NCI-H2029 (cell line): ENCODE measurements around the gene PCCA.
"Not testable (repeated sequence)": the region's sequence is repeated elsewhere in the genome, so short reads cannot be mapped to it uniquely, and the experiment has no call there.

Experiments
- DNase-seq: peaks from one replicate; lab custom pipeline; 2025; lab: John Stamatoyannopoulos, UW

The PCCA gene

DNA sequence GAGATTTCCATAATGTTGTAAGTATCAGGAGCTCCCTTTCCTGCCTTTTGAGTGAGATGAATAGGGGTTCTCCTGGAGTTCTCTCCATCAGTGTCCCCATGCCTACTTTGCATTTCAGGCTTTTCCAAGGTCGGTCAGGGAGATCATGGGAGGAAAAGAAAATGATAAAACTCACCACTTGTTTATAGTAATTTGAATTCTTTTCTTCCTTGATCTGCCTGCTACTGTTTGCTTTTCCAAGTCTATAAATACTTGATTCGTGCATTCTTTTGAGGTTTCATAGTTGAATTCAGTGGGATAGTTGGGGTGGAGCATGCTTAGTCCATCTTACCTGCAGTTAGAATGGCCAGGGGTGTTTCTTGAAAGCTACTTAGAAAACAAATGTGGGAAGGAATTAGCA lies 51.5 kb downstream of the PCCA start:
- no peak for DNase-seq

DNA sequence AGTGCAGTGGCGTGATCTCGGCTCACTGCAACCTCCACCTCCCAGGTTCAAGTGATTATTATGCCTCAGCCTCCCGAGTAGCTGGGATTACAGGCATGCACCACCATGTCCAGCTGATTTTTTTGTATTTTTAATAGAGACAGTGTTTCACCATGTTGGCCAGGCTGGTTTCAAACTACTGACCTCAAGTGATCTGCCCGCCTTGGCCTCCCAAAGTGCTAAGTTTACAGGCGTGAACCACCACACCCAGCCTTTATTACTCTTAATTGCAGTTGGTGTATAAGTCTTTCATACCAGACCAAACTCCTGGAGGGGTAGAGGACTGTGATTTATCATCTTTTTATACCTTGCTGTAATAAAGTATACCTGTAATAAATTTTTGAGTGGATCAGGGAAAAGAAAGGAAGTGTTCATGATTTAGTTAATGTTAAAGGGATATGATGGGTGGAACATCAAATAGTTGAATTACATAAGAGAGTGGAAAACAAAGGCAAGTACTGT lies 52.6 kb downstream of the PCCA start:
- DNase-seq: not testable (repeated sequence)

DNA sequence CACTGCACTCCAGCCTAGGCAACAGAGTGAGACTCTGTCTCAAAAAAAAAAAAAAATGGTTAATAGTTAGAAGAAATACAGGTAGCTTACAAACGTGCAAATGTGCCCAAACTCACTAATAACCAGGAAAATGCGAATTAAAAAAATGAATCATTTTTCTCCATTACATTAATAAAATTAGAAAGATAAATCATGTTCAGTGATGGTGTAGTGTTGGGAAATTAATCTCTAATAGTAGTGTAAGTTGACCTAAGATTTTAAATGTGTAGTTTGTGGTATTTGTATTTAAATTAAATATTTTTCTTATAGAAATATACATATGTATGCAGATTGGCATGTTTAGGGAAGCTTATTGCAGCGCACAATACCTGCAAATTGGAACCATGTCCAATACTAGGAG lies 57.6 kb downstream of the PCCA start:
- DNase-seq: no peak

DNA sequence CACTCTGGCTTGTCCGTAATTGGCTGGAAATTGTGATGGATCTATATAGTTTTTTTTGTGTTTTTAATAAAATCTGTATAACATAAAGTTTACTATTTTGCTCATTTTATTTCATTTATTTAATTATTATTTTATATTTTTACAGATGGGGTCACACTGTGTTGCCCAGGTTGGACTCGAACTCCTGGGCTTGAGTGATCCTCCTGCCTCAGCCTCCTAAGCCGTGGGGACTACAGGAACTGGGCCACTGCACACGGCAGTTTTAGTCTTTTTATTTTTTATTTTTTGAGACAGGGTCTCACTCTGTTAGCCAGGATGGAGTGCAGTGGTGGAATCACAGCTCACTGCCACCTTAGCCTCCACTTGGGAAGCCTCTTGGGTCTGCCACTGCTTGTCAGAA lies 58.9 kb downstream of the PCCA start:
- DNase-seq: no peak

DNA sequence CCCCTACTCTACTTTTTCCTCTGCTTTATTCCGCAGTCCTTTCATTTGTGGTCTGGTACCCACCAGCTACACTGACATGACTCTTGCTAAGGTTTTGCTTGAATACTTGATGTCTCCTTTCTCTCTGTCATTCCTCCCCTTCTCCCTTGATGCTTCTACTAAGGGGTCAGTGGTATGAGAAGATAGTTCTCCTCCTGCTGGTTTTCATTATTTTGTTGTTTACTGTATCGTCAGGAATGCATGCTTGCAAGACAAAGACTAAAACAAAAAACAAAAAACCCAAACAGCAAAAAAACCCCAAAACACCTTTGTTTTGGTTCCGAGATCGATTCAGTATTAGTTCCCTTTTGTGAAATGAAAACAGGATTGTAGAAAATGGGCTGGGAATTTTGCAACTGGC lies 59.5 kb downstream of the PCCA start:
- DNase-seq: no peak

DNA sequence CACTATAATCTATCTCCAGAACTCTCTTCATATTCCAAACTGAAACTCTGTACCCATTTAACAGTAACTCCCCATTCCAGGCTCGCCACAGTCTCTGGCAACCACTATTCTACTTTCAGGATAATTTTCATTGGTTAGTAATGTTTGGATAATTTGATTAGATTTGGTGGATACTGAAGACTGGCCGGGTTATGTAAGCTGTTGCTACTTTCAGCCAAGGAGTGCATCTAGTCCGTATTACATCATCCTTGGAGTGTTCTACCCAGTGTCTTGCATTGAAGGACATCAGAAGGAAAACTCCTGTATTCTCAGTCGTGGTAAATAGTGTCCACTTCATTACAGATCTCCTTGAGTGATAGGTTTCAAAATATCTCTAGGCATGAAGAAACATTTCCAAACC lies 60.5 kb downstream of the PCCA start:
- DNase-seq: no peak

DNA sequence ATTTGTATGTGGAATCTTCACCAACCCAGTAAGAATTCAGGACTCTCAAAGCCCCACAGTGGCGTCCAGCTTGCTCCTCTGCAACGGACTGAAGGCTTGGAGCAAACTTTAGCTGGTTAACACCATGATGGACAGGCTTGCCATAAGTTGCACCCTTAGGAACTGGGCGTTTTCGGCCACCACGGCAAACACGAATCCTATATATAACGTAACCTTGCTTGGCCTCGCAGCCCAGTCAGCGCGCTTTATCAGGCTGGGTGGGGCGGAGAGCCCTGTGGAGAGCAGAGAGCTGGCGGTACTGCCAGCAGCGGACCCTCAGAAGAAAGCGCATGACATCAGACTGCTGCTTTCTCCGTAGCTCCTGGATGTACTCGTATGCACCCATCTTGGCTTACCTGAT lies 61.8 kb downstream of the PCCA start:
- DNase-seq: not testable (repeated sequence)

DNA sequence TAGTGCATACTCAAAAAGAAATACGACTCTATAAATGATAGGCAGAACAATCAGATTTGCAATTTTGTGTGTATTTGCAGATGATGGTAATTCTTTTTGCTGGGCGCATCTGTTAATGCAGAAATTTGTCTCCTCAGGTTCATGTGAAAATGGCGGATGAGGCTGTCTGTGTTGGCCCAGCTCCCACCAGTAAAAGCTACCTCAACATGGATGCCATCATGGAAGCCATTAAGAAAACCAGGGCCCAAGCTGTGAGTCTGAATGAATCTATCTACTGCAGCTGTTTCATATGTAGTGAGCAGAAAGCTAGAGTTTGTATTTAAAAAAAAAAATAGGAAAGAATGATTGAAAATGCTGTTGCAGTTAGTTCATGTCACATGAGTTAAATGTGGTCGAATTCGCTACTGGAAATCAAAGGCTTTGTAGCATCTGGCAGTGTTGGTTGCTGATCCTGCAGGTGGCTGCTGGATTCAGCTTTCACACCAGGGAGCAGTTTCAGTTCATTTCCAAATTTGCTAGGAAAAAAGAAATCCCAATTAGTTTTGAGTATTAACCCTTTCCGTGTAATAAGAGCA lies 66.0 kb downstream of the PCCA start:
- DNase-seq: no peak

DNA sequence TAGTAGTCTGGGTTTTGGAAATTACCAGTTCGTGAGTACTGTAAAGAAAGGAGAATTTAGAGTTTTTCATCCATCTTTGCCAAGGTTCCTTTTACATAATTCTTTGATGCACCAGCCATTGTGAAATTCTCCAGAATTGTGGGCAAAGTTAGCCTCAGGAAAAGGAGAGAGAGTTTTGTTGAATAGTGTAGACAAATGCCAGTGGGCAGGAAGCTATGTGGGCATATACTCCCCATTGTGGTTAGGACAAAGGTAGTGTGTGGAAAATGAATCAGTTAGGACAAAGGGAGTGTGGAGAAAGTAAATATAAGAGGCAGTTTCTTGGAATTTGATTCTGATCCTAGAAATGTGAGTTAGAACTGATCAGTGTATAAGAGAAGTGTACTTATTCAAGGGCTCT lies 67.9 kb downstream of the PCCA start:
- no peak for DNase-seq

DNA sequence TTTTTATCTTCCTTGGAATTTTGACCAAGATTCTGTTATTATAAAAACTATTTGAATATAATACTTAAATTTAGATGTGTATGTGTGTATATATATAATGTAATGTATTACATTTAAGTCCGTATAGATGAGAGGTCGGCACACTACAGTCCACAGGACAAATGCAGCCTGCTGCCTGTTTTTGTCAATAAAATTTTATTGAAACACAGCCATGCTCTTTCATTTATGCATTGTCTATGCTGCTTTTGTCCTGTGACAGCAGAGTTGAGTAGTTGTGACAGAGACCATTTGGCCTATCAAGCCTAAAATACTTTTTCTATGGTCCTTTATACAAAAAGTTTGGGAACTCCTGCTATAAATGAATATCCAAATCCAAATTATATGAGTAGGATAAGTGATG lies 69.7 kb downstream of the PCCA start:
- no peak for DNase-seq

DNA sequence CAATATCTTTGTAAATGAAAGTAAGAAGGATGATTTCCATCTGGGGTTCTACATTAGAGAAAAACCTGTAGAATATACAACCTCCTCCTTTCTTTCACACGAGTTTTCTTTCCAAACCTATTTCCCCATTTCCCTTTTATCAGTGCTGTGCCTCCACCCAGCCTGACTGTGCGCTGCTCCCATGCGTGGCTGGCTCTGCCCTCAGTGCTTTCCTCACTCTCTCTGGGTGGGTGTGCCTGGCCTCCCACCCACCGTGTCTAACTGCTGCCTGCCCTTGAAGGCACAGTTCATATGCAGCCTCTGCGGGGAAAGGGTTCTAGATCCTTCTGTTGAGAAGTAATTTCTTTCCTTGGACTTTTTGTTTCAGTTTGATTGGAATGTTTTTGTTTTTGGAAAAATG lies 70.7 kb downstream of the PCCA start:
- DNase-seq: no peak

DNA sequence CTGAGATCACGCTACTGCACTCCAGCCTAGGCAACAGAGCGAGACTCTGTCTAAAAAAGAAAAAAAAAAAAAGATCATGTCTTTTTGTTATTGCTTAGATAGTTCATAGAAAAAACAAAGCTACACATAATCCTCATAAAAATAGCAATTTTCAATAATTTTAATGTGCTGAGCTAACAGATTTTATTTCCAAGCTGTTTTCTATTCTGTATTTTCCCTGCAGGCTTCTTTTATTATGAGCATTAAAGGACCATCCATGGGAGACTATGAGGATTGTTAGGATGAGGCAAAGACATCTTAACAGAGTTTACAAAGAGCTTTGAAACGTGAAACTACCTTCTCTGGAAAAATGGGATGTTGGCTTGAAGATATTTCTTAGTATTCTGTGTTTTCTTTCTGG lies 71.6 kb downstream of the PCCA start:
- no peak for DNase-seq

DNA sequence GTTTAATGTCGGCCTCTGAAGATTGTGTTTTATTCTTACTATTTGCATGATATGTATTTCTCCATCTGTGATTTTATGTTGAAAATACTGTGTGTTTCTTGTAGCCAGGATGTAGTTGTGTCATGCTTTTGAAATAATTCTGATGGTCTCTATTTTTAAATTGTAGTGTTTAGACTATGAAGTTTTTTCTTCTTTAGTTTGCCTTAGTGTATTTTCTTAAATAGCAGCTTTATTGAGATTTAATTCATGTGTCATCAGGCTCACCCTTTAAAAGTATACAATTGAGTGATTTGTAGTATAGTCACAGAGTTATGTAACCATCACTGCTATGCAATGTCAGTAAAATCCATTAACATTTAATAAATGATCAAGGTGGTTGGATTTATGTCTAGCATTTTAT lies 74.5 kb downstream of the PCCA start:
- DNase-seq: no peak

DNA sequence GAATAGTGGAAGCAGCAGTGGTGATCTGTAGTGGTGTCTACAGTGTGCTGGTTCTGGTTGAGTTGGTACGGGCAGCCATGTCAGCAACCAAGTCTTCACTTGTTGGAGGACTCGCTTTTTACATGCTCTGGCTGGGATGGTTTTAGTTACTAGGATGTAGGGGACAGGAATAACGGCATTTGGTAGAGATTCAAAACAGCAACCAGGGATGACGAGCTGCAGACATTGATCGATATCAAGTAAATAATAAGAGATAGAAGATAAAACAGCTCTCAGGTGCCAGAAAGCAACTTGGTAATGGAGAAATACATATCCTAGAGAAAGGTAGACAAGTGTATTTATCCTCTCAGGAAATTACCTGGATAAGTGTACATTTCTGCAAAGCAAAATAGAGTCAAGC lies 84.3 kb downstream of the PCCA start:
- DNase-seq: no peak

DNA sequence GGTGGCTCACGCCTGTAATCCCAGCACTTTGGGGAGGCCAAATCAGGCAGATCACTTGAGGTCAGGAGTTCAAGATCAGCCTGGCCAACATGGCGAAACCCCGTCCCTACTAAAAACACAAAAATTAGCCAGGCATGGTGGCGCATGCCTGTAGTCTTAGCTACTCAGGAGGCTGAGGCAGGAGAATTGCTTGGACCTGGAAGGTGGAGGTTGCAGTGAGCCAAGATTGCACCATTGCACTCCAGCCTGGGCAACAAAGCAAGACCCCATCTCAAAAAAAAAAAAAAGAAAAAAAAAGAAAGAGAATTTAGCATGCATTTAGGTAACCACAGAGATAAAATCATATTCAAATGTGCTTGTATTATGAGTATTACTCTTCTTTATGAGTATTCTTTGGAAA lies 85.6 kb downstream of the PCCA start:
- DNase-seq: not testable (repeated sequence)

DNA sequence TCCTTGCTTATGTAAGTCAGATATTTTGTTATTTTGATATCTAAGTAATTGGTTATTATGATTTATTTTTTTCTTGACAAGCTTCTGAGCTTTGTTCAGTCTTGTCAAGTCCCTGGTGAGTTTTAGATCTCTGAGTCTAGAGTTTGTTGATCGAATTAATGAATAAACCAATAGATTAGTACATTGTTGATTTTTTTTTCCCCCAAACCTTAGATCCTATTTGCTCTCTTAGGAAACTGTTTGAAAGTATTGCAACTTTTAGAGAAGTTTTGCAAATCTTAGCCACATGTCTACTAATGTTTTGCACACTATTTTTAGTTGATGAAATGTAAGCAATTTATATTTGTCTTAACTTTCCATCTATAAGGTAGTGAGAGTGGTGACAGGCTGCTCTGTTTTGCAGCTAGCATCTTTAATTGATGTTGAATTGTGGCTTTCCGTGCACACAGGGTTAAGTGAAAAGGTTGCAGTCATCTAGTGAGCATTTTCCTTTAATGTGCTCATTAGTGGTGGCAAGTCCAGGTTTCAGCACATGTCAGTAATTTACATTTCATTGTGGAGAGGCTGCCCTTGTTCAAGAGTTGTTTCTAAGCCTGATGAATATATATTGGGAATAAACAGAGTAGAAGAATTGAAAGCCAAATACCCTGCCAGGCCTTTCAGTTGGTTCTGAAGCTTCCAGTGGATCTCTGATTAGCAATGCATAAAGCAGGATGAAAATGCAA lies 86.3 kb downstream of the PCCA start:
- no peak for DNase-seq

DNA sequence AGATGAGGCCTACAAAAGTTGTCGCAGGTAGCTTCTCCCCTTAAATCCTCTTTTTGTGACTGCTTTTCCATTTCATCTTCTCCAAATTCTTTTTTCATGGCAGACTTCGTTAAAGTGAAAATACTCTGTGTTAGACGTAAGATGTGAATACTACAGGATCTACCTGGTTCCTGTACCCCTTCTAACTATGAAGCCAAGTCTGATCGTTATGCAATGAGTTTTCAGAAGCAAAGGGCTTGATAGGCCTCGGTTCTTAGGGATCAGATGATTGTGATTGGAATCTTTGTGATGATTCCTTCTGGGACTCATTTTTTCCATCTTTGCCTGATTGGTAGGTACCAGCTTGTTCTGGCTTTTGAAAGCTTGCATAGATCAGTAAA lies 86.9 kb downstream of the PCCA start:
- no peak for DNase-seq

DNA sequence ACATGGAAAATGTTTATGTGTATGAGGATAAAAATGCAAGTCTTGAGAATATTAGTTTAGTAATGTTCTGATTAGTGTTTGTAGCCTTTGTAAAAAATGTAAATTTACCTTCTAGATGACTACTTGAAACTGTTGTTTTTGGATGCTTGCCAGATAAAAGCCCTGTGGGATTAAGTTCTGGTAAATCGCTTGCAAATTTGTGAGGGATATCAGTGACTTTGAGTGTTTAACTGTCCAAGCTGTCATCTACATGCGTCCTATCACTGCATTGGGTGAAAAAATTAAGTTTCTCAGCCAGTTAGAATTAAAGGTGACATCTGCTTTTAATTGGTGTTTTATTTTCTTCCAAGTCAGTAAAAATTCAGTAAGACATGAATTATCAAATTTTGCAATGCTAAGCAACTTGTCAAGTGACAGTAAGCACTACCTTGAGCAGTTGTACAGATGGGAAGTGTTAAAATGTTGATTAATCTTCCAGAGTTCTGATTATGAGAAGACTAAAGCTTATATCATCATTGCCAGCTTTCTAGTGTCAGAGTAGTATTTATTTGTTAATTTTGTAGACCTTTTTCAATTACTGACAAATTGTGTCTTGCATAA lies 88.0 kb downstream of the PCCA start:
- DNase-seq: peak; percentile 2

DNA sequence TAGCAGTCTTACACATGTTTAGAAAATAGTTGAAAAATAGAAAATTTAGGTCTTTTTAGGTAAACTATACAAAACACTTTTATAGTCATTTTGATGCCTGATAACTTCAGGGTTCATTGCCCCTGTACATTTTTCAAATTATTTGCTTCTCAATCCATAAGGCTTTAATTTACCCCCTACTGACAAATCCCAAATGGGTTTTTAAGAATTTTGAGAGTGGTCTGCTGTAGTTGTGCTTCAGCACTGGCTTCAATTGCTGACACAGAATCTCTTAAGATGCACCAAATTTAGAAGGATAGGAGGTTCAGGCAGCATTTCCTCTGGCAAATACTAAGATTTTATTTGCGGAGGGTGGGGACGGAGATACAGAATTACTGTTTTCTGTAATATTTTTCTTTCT lies 89.4 kb downstream of the PCCA start:
- DNase-seq: no peak

DNA sequence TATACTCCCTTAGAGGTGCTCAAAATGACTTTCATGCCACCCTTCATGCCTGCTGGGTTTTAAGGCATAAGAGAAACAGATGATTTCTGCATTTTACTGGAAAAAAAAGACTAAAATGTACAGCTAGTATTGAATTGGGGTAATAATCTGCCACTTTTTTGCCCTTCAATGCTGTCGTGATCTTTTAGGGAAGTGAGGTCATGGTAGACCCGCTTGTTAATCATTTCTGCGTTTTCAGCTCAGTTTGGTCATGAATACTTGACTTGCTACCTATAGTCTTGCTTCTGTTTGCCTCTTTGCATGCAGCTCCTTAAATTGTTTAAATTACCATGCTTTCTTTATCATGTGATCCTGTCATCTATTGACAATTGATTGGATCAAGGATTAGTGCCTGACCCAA lies 90.4 kb downstream of the PCCA start:
- no peak for DNase-seq

DNA sequence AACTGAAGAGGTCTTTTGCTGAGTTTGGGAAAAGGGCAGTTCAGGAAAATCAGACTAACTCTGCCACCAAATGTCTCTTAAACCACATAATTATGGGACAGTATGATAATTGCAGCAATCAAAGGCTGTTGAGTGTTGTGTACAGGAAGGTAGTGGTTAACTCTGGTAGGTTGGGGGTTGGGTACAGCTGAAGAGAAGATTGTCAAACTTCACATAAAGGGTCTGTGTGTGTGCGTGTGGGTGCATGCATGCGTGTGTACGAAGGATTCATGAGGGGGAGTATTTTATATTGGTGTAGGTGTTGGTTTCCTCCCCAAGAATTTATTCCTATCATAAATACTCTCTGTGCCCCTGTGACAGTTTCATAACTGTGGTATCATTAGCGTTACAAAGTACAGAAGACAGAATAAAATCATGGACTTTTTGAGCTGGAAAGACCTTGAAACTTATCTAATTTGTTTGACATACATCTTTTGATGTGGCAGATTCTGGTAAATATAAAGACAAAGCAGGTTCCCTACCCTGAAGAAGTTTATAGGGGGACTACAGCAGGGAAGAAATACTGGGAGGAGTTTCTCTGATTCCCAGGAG lies 94.1 kb downstream of the PCCA start:
- no peak for DNase-seq

DNA sequence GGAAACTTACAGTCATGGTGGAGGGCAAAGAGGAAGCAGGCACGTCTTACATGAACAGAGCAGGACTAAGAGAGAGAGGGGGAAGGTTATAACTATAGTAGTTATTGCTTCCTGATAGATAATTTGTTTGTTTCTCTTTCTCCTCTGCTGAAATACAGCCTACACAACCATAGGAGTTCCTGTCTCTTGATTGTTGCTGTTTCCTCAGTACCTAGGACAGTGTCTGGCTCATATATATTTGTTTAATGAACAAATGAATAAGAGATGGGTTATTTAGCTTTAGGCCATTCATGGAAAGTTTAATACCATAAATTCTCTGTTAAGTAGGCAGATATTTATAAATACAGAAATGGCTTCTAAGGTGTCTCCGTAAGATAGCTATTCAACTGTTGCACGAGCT lies 95.2 kb downstream of the PCCA start:
- no peak for DNase-seq

DNA sequence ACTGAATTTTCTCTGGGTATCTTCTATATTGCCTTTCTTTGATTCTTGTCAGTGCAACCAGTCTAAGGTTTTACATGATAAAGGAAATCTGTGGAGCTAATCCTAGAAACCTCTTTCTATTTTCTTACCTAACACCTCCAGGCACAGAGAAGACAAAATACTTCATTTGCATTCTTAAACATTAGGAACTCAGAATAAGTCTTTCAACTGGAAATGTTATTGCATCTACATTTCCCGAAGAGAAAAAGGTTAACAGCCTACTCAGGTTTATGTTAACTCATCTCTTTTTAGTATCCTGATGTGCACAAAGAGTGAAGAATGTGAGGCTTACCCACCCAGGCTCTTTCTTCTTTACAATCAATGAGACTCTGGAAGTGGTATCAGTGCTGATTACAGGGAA lies 106.7 kb downstream of the PCCA start:
- DNase-seq: no peak
